OCI-LY7 (cell line): Measurements from ENCODE around the gene MALRD1. TPM values are rescaled to one million over a fixed set of nuclear protein-coding genes. Genes with fewer than 3 reads are reported as not detected.

ENCODE experiments used
- BruUV-seq: library from RNA; stranded (reverse); fragments of 400-500 nt; replicated peaks from 2 replicates; lab custom pipeline; 2021; lab: Mats Ljungman, UMichigan
- CTCF ChIA-PET: fragments of 300-600 bp; sonication (Branson Sonifier 250); formaldehyde crosslinking; loops from one replicate; lab custom pipeline; 2022; ENCODE audit warnings: antibody characterized with exemption; ENCODE audit not compliant: unreplicated experiment; lab: Charles Lee
- POLR2A ChIA-PET: fragments of 300-600 bp; sonication (Branson Sonifier 250); formaldehyde crosslinking; loops from one replicate; lab custom pipeline; 2022; ENCODE audit warnings: antibody characterized with exemption; lab: Charles Lee
- DNase-seq: peaks from one replicate; pipeline ENCODE4 v3.0.0-alpha.2; 2015; ENCODE audit warnings: low spot score
- H2AFZ ChIP-seq: fragments of 200-600 bp; sonication (generic), shearing (Covaris generic); 2 replicates; pipeline ENCODE4 v1.6.1; 2014; ENCODE audit warnings: mild to moderate bottlenecking, antibody characterized with exemption, low read length, moderate library complexity
- H3K27ac ChIP-seq: fragments of 200-600 bp; sonication (generic); 2 replicates; pipeline ENCODE4 v1.5.1; 2014; ENCODE audit warnings: mixed run types, low read depth, mild to moderate bottlenecking, moderate library complexity, low read length, inconsistent platforms; ENCODE audit not compliant: poor library complexity, severe bottlenecking
- H3K36me3 ChIP-seq: fragments of 200-600 bp; sonication (generic); 2 replicates; pipeline ENCODE4 v1.6.1; 2014; ENCODE audit warnings: mild to moderate bottlenecking, antibody characterized with exemption, low read length, moderate library complexity, mixed read lengths; ENCODE audit not compliant: insufficient read depth
- H3K4me1 ChIP-seq: fragments of 200-600 bp; sonication (generic); 2 replicates; pipeline ENCODE4 v1.5.1; 2014; ENCODE audit warnings: mild to moderate bottlenecking, low read length; ENCODE audit not compliant: insufficient read depth, poor library complexity, severe bottlenecking
- H3K4me2 ChIP-seq: fragments of 200-600 bp; sonication (generic); 2 replicates; pipeline ENCODE4 v1.6.1; 2014; ENCODE audit warnings: mild to moderate bottlenecking, low read length
- H3K4me3 ChIP-seq: fragments of 200-600 bp; sonication (generic); 2 replicates; pipeline ENCODE4 v1.5.1; 2014; ENCODE audit warnings: mild to moderate bottlenecking, low read depth, low read length; ENCODE audit not compliant: poor library complexity, severe bottlenecking
- H3K79me2 ChIP-seq: fragments of 200-600 bp; sonication (generic); 2 replicates; pipeline ENCODE4 v1.6.1; 2016; ENCODE audit warnings: low read depth, mild to moderate bottlenecking, low read length, moderate library complexity, mixed read lengths; ENCODE audit not compliant: insufficient read depth
- H3K9me2 ChIP-seq: fragments of 200-600 bp; sonication (generic); 2 replicates; pipeline ENCODE4 v1.6.1; 2016; ENCODE audit warnings: mild to moderate bottlenecking, low read length, mixed read lengths; ENCODE audit not compliant: insufficient read depth
- H3K9me3 ChIP-seq: fragments of 200-600 bp; sonication (generic); 2 replicates; pipeline ENCODE4 v1.6.1; 2014; ENCODE audit warnings: mild to moderate bottlenecking, mixed run types, low read length, mixed read lengths
- H4K20me1 ChIP-seq: fragments of 200-600 bp; sonication (generic); 2 replicates; pipeline ENCODE4 v1.6.1; 2014; ENCODE audit warnings: mild to moderate bottlenecking, antibody characterized with exemption, low read length, moderate library complexity, mixed read lengths; ENCODE audit not compliant: insufficient read depth
- EZH2phosphoT487 ChIP-seq: fragments of 200-600 bp; sonication (generic); IDR thresholded peaks from 2 replicates; pipeline ENCODE4 v1.6.1; 2018; ENCODE audit warnings: low read depth, borderline replicate concordance, mild to moderate bottlenecking, mixed run types, antibody characterized with exemption, low read length, moderate library complexity, mixed read lengths
- intact Hi-C: fragments of 100-400 bp; cut with micrococcal nuclease; formaldehyde crosslinking; loops from one replicate; pipeline ENCODE4 v1.10.0; 2022; ENCODE audit not compliant: unreplicated experiment
- total RNA-seq, 2 experiments: library from RNA; depleted of rRNA in 1 of 2; stranded (reverse); fragments of >200 nt in 1 of 2; shearing (Covaris generic) in 1 of 2; gene quantifications; 2 replicates each; pipeline ENCODE4 v1.2.3, GENCODE V29; 2014 to 2022
- TF ChIP-seq, protein P1 (sequence below): fragments of 200-600 bp; sonication (generic); conservative IDR thresholded peaks from 2 replicates; pipeline ENCODE4 v1.5.1; 2014; ENCODE audit warnings: mild to moderate bottlenecking, antibody characterized with exemption, low read length, moderate library complexity, mixed read lengths

The MALRD1 gene
- total RNA-seq, 2 experiments from 2014 or later = not detected

DNA sequence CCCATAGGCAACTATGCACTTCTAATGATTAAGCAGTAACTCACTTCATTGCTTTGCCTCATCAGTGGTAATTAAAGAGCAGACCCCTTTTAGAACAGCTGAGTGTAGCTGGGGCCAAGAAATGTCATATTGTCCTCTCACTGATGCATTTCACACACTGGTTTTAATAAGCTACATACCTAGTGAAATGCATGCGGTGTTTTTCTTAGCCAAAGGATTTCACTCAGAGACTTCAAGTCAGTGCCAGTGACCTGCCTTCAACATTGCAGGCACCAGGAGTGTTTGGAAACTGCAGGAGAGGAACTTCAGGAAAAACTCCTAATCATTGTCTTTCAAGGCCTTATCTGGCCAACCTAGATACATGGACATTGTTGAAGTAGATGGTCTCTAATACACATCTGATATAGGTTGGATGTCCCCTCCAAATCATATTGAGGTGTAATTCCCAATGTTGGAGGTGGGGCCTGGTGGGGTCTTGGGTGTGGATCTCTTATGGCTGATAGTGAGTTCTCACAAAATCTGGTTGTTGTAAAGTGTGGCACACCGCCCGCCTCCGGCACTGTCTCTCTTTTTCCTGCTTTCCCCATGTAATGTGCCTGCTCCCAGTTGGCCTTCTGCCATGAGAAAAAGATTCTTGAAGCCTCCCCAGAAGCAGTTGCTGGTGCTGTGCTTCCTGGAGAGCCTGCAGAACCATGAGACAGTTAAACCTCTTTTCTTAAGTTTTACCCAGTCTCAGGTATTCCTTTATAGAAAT is 515.0 kb downstream of the MALRD1 start:
- no peaks in the 10 kb centered on the region for H3K36me3 ChIP-seq
- TF ChIP-seq EZH2phosphoT487 = no peak
- TF ChIP-seq, protein P1, sequence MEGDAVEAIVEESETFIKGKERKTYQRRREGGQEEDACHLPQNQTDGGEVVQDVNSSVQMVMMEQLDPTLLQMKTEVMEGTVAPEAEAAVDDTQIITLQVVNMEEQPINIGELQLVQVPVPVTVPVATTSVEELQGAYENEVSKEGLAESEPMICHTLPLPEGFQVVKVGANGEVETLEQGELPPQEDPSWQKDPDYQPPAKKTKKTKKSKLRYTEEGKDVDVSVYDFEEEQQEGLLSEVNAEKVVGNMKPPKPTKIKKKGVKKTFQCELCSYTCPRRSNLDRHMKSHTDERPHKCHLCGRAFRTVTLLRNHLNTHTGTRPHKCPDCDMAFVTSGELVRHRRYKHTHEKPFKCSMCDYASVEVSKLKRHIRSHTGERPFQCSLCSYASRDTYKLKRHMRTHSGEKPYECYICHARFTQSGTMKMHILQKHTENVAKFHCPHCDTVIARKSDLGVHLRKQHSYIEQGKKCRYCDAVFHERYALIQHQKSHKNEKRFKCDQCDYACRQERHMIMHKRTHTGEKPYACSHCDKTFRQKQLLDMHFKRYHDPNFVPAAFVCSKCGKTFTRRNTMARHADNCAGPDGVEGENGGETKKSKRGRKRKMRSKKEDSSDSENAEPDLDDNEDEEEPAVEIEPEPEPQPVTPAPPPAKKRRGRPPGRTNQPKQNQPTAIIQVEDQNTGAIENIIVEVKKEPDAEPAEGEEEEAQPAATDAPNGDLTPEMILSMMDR = no peak
- H3K9me2 ChIP-seq = no peaks in the 10 kb centered on the region
- no peak overlapping the region for H3K4me2 ChIP-seq
- no peak overlapping the region for H2AFZ ChIP-seq
- no peaks in the 10 kb centered on the region for H4K20me1 ChIP-seq
- BruUV-seq = no TSS peak
- H3K4me3 ChIP-seq = no peak overlapping the region
- H3K4me1 ChIP-seq = no peaks in the 10 kb centered on the region
- H3K27ac ChIP-seq = no peak overlapping the region
- H3K9me3 ChIP-seq = no peaks in the 10 kb centered on the region
- DNase-seq = no peak
- POLR2A ChIA-PET = interaction anchor here (0.5 to 0.6 kb wide), 2 partner anchors 29 to 290 kb away, joined by 3 to 8 read pairs; no protein-coding TSS in a partner anchor
- intact Hi-C loops = no loop called here
- H3K79me2 ChIP-seq = no peaks in the 10 kb centered on the region
- CTCF ChIA-PET = no interaction called here

DNA sequence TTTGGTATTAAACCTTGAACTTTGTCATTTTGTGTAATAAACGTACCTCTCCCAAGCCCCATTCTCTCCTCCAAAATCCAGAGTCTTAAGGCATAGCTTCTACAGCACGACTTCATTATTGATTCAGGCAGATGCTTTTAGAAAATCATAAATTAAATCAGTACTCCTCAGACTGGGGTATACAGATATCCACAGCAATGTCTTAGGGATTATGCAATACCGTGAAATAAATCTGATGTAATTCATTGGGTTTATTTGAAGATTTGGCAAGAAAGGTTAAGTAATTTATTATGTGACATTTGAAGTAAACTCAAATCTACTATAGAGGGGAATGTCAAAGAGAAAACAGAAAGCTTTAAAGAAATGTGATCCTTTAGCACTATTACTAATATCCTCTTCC is 521.5 kb downstream of the MALRD1 start:
- no peak for DNase-seq
- TF ChIP-seq EZH2phosphoT487 = no peak
- TF ChIP-seq, protein P1 = no peak
- Histone ChIP-seq H3K9me2 (no peaks in the 10 kb centered on the region), H2AFZ (no peak overlapping the region), H3K79me2 (no peaks in the 10 kb centered on the region), H3K27ac (no peak overlapping the region), H3K4me2 (no peak overlapping the region), H3K9me3 (no peaks in the 10 kb centered on the region), H3K36me3 (no peaks in the 10 kb centered on the region), H3K4me1 (no peaks in the 10 kb centered on the region), H4K20me1 (no peaks in the 10 kb centered on the region), H3K4me3 (no peak overlapping the region)
- intact Hi-C loops = no loop called here
- CTCF ChIA-PET = no interaction called here
- POLR2A ChIA-PET = interaction anchor here (0.7 kb wide), 1 partner anchor 293 kb away, joined by 3 read pairs; no protein-coding TSS in a partner anchor
- no TSS peak for BruUV-seq

DNA sequence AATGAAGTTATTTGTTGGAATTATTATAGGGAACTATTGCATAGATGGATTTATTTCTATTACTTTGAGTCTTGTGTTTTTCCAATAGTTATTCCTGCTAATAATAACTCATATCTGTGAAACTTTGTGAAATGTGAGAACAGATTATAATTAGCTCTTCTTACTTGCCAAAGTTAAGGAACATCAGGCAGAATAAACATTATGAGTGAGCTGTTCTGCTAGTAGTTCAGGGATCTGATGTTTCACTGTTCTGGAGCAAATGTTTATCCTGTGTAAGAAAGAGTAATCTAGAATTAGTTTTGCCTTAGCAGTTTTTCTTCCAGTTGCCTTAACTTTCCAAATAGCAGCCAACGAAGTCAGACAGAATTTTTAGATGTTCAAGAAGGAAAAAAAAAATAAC is 522.4 kb downstream of the MALRD1 start:
- no peak for DNase-seq
- no peaks in the 10 kb centered on the region for H3K36me3 ChIP-seq
- no peaks in the 10 kb centered on the region for H3K9me3 ChIP-seq
- no TSS peak for BruUV-seq
- H3K9me2 ChIP-seq = no peaks in the 10 kb centered on the region
- no peaks in the 10 kb centered on the region for H3K79me2 ChIP-seq
- TF ChIP-seq, protein P1 = no peak
- no peak for TF ChIP-seq EZH2phosphoT487
- ChIA-PET CTCF (no interaction called here), POLR2A (interaction anchor here (0.7 kb wide), 1 partner anchor 37 kb away, joined by 3 read pairs; no protein-coding TSS in a partner anchor)
- H3K4me2 ChIP-seq = no peak overlapping the region
- intact Hi-C loops = no loop called here
- H4K20me1 ChIP-seq = no peaks in the 10 kb centered on the region
- H3K4me3 ChIP-seq = no peak overlapping the region
- no peaks in the 10 kb centered on the region for H3K4me1 ChIP-seq
- H2AFZ ChIP-seq = no peak overlapping the region
- no peak overlapping the region for H3K27ac ChIP-seq
